HG03378 (cell line): ENCODE results near the gene PRPF31.
A peak's percentile ranks its signal among the peaks of the same experiment; 100 is the strongest.
"Not testable (repeated sequence)": the region's sequence is repeated elsewhere in the genome, so short reads cannot be mapped to it uniquely, and the experiment has no call there.

ENCODE experiments used
- ATAC-seq: cut with Tn5 transposase; IDR thresholded peaks from one replicate; pipeline ENCODE4 v1.9.1; 2021; ENCODE audit warnings: mild to moderate bottlenecking, moderate library complexity; ENCODE audit not compliant: unreplicated experiment

PRPF31 gene, protein sequence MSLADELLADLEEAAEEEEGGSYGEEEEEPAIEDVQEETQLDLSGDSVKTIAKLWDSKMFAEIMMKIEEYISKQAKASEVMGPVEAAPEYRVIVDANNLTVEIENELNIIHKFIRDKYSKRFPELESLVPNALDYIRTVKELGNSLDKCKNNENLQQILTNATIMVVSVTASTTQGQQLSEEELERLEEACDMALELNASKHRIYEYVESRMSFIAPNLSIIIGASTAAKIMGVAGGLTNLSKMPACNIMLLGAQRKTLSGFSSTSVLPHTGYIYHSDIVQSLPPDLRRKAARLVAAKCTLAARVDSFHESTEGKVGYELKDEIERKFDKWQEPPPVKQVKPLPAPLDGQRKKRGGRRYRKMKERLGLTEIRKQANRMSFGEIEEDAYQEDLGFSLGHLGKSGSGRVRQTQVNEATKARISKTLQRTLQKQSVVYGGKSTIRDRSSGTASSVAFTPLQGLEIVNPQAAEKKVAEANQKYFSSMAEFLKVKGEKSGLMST

GRCh38 chr19:54115109-54116063, at the start of gene PRPF31, which contains the start of gene TFPT:
PRPF31 (plus strand) TSS chr19:54115754; CDS start chr19:54118279, 2,525 bp downstream.
TFPT (minus strand) TSS chr19:54115657; CDS start chr19:54115269, 388 bp downstream.
- ATAC-seq: peak; percentile 68

GRCh38 chr19:54069470-54069869, 46.1 kb upstream of the PRPF31 start:
- no peak for ATAC-seq

GRCh38 chr19:54073829-54074228, 41.7 kb upstream of the PRPF31 start:
- no peak for ATAC-seq

DNA sequence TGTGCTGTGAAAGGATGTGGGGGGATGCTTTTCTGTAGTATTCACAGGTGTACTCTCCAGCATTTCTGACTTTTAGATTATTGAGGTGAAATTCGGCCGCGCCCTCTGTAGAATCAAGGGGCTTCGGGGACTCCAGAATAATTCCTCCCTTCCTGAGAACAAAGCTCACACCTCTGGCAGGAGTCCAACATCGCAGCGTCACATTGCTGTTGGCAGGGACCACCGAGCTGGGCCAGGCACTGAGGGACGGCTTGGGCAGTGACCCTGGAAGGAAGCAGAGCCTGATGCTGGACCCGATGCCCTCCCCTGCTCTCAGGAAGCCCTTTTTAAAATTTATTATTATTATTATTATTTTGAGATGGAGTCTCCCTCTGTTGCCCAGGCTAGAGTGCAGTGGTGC, 40.7 kb upstream of the PRPF31 start:
- no peak for ATAC-seq

GRCh38 chr19:54077334-54077733, 38.2 kb upstream of the PRPF31 start:
- ATAC-seq: no peak

- ATAC-seq: no peak
Observed at GRCh38 chr19:54081032-54081431, 34.5 kb upstream of the PRPF31 start, which contains the start of gene TARM1. TARM1 (minus strand) TSS chr19:54081365; CDS start chr19:54081340, 25 bp downstream.

- no peak for ATAC-seq
Observed at GRCh38 chr19:54084410-54084809, 31.1 kb upstream of the PRPF31 start.

GRCh38 chr19:54094426-54095000, 21.0 kb upstream of the PRPF31 start:
- no peak for ATAC-seq

GRCh38 chr19:54095136-54095858, 20.3 kb upstream of the PRPF31 start:
- no peak for ATAC-seq

DNA sequence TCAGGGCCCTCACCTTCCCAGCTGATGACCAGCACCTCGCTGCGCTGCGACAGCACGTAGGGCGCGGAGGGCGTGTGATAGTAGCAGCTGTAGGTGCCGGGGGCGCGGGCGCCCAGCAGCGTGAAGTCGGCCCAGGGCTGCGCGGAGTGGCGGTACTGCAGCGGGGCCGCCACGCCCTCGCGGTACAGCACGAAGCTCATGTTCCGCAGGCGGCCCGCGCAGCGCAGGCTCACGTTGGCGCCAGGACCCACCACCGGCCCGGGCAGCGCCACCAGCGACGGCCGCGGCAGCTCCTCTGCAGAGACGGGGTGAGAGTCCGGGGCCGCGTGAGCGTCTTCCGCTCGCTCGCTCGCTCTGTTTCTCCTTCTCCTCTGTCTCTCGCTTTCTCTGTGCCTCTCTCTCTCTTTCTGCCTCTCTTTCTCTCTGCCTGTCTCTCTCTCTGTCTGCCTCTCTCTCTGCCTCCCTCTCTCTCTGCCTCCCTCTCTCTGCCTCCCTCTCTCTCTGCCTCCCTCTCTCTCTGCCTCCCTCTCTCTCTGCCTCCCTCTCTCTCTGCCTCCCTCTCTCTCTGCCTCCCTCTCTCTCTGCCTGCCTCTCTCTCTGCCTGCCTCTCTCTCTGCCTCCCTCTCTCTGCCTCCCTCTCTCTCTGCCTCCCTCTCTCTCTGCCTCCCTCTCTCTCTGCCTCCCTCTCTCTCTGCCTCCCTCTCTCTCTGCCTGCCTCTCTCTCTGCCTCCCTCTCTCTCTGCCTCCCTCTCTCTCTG, 19.5 kb upstream of the PRPF31 start:
- not testable (repeated sequence) for ATAC-seq

DNA sequence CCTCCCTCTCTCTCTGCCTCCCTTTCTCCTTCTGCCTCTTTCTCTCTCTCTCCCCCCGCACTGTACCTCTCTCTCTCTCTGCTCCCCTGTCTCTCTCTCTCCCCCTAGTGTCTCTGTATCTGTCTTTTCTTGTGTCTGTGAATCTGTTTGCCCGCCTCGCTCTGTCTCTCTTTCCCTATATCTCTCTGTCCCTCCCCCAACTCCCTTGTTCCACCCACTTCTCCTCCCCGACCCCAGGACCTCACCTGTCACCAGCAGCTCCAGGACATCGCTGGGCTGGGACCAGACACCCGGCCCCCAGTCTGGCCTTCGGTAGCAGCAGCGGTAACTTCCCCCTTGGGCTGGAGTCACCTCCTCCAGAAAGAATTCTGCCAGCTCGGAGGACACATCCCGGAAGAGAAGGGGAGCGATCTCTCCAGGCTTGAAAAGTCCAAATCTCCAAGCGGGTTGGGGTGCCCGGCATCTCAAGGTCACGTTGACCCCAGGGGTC, 18.9 kb upstream of the PRPF31 start:
- ATAC-seq: no peak

DNA sequence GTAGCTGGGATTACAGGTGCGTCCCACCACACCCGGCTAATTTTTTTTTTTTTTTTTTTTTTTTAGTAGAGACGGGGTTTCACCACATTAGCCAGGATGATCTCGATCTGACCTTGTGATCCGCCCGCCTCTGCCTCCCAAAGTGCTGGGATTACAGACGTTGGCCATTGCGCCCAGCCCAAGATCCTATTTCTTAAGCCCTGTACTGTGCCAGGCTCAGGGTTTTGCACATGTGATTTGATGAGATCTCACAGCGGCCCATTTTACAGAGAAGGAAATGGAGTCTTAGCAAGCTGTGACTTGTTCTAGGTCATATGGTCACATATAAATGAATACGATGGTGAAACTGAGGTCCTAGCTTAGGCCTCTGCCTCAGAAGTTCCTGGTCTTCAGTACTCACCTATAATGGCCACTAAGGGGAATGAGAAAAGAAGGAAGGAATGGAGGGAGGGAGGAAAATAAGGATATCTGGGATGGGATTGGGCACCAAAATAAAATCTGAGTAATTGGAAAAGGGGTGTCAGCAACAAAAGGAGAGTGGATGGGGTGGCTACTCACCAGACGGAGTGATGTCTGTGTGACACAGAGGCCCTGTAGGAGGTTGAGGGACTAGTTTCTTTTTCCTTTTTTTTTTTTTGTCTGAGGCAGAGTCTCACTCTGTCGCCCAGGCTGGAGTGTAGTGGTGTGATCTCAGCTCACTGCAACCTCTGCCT, 16.2 kb upstream of the PRPF31 start:
- no peak for ATAC-seq

GRCh38 chr19:54099903-54100255, 15.7 kb upstream of the PRPF31 start:
- ATAC-seq: not testable (repeated sequence)

DNA sequence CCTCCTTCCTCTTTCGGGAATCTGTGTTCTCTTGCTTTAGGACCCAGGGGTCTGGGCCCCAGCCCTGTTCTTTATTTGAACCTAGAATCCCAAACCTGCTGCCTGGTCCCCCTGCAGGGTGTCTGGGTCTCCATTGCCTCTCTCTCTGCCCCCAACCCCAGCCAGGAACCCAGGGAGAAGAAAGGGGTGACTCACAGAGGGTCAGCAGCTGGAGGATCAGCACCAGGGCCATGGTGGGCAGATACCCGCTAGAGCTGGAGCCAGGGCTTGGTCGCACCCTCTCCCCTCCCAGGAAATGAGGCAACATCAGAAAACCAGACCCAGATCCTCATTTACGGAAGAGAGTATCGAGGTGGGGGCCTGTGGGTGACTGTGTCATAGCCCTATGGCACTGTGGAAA, 15.0 kb upstream of the PRPF31 start, which contains the start of gene OSCAR:
Gene OSCAR, minus strand, starts transcription at position 243 of the 400 bp plus-strand sequence. Its CDS starts 11 bp downstream, at position 232.
- ATAC-seq: no peak

DNA sequence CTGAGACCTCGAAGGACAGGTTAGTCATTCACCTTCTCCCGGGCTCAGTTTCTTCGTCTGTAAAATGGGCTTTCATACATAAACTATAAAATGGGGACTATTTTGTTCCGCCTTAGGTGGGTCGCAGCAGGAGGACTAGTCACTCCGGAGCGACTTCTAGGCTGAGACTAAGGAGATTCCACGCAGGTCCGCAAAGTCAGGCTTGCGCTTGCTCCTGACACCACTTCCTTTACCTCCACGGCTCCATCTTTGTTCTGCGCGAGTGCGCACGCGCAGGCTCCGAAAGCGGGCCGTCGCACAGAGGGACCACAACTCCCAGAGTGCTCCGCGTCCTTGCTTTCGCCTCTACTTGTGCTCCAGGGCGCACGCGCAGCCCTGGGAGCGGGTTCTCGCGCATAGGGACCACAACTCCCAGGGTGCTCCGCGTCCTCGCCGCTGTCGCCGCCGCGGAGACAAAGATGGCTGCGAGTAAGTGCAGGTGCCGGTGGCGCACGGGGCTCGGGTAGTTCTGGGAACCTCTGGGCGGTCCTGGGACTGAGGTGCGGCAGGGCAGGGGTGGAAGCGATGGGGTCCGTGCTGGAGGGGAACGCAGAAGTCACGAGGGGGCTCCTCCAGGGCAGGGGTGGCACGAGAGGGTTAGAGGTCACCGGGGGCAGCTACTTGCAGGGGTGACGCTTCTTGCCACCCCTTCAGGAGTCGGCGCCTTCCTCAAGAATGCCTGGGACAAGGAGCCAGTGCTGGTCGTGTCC, 13.0 kb upstream of the PRPF31 start, which contains the start of gene NDUFA3:
Gene NDUFA3, plus strand, starts transcription at position 435 of the 749 bp plus-strand sequence. Its CDS starts 24 bp downstream, at position 459.
- ATAC-seq: peak; percentile 85

- ATAC-seq: no peak
Observed at GRCh38 chr19:54104998-54105715, 10.4 kb upstream of the PRPF31 start.

GRCh38 chr19:54105796-54106195, 9.8 kb upstream of the PRPF31 start:
- no peak for ATAC-seq
